Activated CD4-positive, alpha-beta T cell treated with anti-CD3 and anti-CD28 coated beads, Interleukin-2, amount 50 U/mL, for 24 hours (primary cell): ENCODE data around the gene KMT2C.

ENCODE experiments used
- DNase-seq, 2 donors: peaks; one replicate each; pipeline ENCODE4 v3.0.0-alpha.2; 2020; ENCODE audit warnings: low read depth in 1 of 2, low spot score in 1 of 2

Gene KMT2C

GRCh38 chr7:152117356-152117755 is 318.4 kb downstream of the KMT2C start:
- no peak for DNase-seq

GRCh38 chr7:152115021-152115718 is 320.6 kb downstream of the KMT2C start:
- DNase-seq: no peak

- DNase-seq: no peak
Observed at GRCh38 chr7:152112829-152113228, 323.0 kb downstream of the KMT2C start.

- DNase-seq: no peak
Observed at GRCh38 chr7:152108359-152108758, 327.4 kb downstream of the KMT2C start.

GRCh38 chr7:152107945-152108344 is 327.9 kb downstream of the KMT2C start:
- DNase-seq: no peak

- no peak for DNase-seq
Observed at GRCh38 chr7:152106990-152107389, 328.8 kb downstream of the KMT2C start.

GRCh38 chr7:152105205-152105604 is 330.6 kb downstream of the KMT2C start:
- no peak for DNase-seq

- no peak for DNase-seq
Observed at GRCh38 chr7:152103691-152104090, 332.1 kb downstream of the KMT2C start.

- DNase-seq: no peak
Observed at GRCh38 chr7:152103066-152103465, 332.7 kb downstream of the KMT2C start.

GRCh38 chr7:152097330-152097729 is 338.5 kb downstream of the KMT2C start:
- no peak for DNase-seq

GRCh38 chr7:152095771-152096170 is 340.0 kb downstream of the KMT2C start:
- no peak for DNase-seq

GRCh38 chr7:152093717-152094116 is 342.1 kb downstream of the KMT2C start:
- no peak for DNase-seq

GRCh38 chr7:152090747-152091146 is 345.1 kb downstream of the KMT2C start:
- no peak for DNase-seq

GRCh38 chr7:152089183-152089582 is 346.6 kb downstream of the KMT2C start:
- DNase-seq: no peak

GRCh38 chr7:152086513-152086912 is 349.3 kb downstream of the KMT2C start:
- DNase-seq: no peak

- DNase-seq: no peak
Observed at GRCh38 chr7:152085131-152085530, 350.7 kb downstream of the KMT2C start.
